Vagina (tissue), 2 donors: ENCODE data around the gene HMCN1. TPM values are rescaled to one million over a fixed set of nuclear protein-coding genes. Genes with fewer than 3 reads are reported as not detected.

Experiments used
- DNase-seq, 2 donors: peaks; one replicate each; pipeline ENCODE4 v3.0.0-alpha.2; 2017; ENCODE audit errors: extremely low spot score in 2 of 2
- H3K27ac ChIP-seq: fragments of 200-600 bp; sonication (generic); one replicate; pipeline ENCODE4 v1.5.1; 2019
- H3K27me3 ChIP-seq: fragments of 200-600 bp; sonication (generic); one replicate; pipeline ENCODE4 v1.5.1; 2019
- H3K36me3 ChIP-seq, 2 donors: fragments of 200-600 bp; sonication (generic); one replicate each; pipeline ENCODE4 v1.5.1; 2017 to 2019
- H3K4me1 ChIP-seq: fragments of 200-600 bp; sonication (generic); one replicate; pipeline ENCODE4 v1.5.1; 2019
- H3K4me3 ChIP-seq, 2 donors: fragments of 200-600 bp; sonication (generic); 1 replicate in 1 of 2; 2 replicates in 1 of 2; pipeline ENCODE4 v1.5.1; 2016 to 2019
- H3K9me3 ChIP-seq: fragments of 200-600 bp; sonication (generic); one replicate; pipeline ENCODE4 v1.5.1; 2019
- POLR2A ChIP-seq, 2 donors: fragments of 450-650 bp; IDR thresholded peaks; one replicate each; pipeline ENCODE4 v1.6.1; 2017; ENCODE audit warnings: antibody characterized with exemption in 2 of 2, mild to moderate bottlenecking in 2 of 2, moderate library complexity in 2 of 2
- POLR2AphosphoS5 ChIP-seq, 2 donors: sonication (generic); formaldehyde crosslinking; IDR thresholded peaks; one replicate each; pipeline ENCODE4 v1.9.0; 2017; ENCODE audit warnings: antibody characterized with exemption in 2 of 2, mild to moderate bottlenecking in 2 of 2, low read depth in 1 of 2; ENCODE audit not compliant: insufficient read depth in 1 of 2
- intact Hi-C: fragments of 100-400 bp; cut with DNase I; formaldehyde crosslinking; loops from one replicate; pipeline ENCODE4 v1.15.1; 2023
- total RNA-seq: library from RNA; depleted of rRNA; stranded (reverse); fragments of >200 nt; gene quantifications from one replicate; pipeline ENCODE4 v1.2.3, GENCODE V29; 2016
- TF ChIP-seq, protein P1 (sequence below), 3 experiments: fragments of 450-650 bp in 2 of 3; fragments of 200-600 bp in 1 of 3; sonication (generic) in 1 of 3; IDR thresholded peaks; one replicate each; pipeline ENCODE4 v1.5.1; 2017 to 2019; ENCODE audit warnings: antibody characterized with exemption in 3 of 3, mild to moderate bottlenecking in 2 of 3, moderate library complexity in 2 of 3

Gene HMCN1
- total RNA-seq, 1 donor from 2014 or later, result 10.6 TPM

GRCh38 chr1:186235696-186236095 is 501.5 kb downstream of the HMCN1 start:
- intact Hi-C loops, result no loop called here

DNA sequence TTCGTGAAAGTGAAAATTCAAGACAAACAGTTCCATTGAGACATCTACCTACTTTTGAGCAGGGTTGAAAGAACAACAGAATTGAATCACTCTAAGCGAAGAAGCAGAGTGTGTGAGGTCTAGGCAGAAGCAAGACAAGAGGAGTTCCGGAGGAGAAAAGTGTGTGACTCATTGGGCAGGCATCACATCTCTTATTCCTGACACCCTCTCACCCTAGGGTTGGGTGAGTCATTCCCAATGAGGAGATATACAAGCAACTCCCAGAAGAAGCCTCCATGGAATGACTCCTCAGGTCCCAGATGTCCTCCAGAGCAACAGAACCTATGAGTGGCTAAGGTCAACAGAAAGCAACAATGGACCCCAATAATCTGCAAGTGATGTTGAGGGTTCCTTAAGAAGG is 502.7 kb downstream of the HMCN1 start:
- DNase-seq, result no peak
- no peaks in the 10 kb centered on the region for H3K4me1 ChIP-seq
- H3K27ac ChIP-seq, result no peak overlapping the region
- TF ChIP-seq POLR2A (IDR thresholded peaks at IDR 0.05) (no peak), POLR2AphosphoS5 (IDR thresholded peaks at IDR 0.05; ENCODE audit: insufficient read depth in 1 of 2, low read depth in 1 of 2) (no peak)
- TF ChIP-seq, protein P1, sequence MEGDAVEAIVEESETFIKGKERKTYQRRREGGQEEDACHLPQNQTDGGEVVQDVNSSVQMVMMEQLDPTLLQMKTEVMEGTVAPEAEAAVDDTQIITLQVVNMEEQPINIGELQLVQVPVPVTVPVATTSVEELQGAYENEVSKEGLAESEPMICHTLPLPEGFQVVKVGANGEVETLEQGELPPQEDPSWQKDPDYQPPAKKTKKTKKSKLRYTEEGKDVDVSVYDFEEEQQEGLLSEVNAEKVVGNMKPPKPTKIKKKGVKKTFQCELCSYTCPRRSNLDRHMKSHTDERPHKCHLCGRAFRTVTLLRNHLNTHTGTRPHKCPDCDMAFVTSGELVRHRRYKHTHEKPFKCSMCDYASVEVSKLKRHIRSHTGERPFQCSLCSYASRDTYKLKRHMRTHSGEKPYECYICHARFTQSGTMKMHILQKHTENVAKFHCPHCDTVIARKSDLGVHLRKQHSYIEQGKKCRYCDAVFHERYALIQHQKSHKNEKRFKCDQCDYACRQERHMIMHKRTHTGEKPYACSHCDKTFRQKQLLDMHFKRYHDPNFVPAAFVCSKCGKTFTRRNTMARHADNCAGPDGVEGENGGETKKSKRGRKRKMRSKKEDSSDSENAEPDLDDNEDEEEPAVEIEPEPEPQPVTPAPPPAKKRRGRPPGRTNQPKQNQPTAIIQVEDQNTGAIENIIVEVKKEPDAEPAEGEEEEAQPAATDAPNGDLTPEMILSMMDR (IDR thresholded peaks at IDR 0.05), result no peak
- intact Hi-C loops, result no loop called here
- H3K9me3 ChIP-seq, result no peaks in the 10 kb centered on the region
- no peak overlapping the region for H3K4me3 ChIP-seq
- H3K27me3 ChIP-seq, result no peaks in the 10 kb centered on the region
- no peaks in the 10 kb centered on the region for H3K36me3 ChIP-seq

More at GRCh38 chr1:186235696-186236095, 501.5 kb downstream of the HMCN1 start:
- H3K9me3 ChIP-seq, result no peaks in the 10 kb centered on the region
- no peak overlapping the region for H3K4me3 ChIP-seq
- no peaks in the 10 kb centered on the region for H3K36me3 ChIP-seq
- no peaks in the 10 kb centered on the region for H3K4me1 ChIP-seq
- no peak for DNase-seq
- TF ChIP-seq, protein P1 (IDR thresholded peaks at IDR 0.05), result no peak
- no peak for TF ChIP-seq POLR2AphosphoS5 (IDR thresholded peaks at IDR 0.05; ENCODE audit: insufficient read depth in 1 of 2, low read depth in 1 of 2)
- no peak for TF ChIP-seq POLR2A (IDR thresholded peaks at IDR 0.05)
- no peaks in the 10 kb centered on the region for H3K27me3 ChIP-seq
- no peak overlapping the region for H3K27ac ChIP-seq

GRCh38 chr1:186239171-186239570 is 505.0 kb downstream of the HMCN1 start:
- Histone ChIP-seq H3K4me1 (no peaks in the 10 kb centered on the region), H3K4me3 (no peak overlapping the region), H3K27me3 (no peaks in the 10 kb centered on the region), H3K27ac (no peak overlapping the region), H3K36me3 (no peaks in the 10 kb centered on the region), H3K9me3 (no peaks in the 10 kb centered on the region)
- DNase-seq, result no peak
- intact Hi-C loops, result no loop called here
- TF ChIP-seq, protein P1 (IDR thresholded peaks at IDR 0.05), result no peak
- no peak for TF ChIP-seq POLR2AphosphoS5 (IDR thresholded peaks at IDR 0.05; ENCODE audit: insufficient read depth in 1 of 2, low read depth in 1 of 2)
- TF ChIP-seq POLR2A (IDR thresholded peaks at IDR 0.05), result no peak

DNA sequence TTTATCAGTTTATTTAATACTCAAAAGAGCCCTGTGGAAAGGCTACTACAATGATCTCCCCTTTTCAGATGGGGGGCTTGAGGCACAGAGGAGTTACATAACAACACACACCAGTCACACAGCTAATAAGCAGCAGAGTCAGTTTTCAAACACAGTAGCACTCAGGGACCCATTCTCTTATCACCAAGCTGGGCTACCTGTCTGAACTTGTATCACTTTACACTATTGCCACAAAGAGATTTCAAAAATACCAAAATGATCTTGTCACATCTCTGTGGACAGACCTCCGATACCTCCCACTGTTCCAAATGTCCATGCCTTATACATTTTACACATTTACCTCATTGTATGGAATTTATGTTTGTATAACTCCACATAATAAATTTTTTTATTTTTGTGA is 506.2 kb downstream of the HMCN1 start:
- Histone ChIP-seq H3K9me3 (no peaks in the 10 kb centered on the region), H3K4me3 (no peak overlapping the region), H3K36me3 (no peaks in the 10 kb centered on the region), H3K27me3 (no peaks in the 10 kb centered on the region), H3K4me1 (no peaks in the 10 kb centered on the region), H3K27ac (no peak overlapping the region)
- no peak for DNase-seq
- TF ChIP-seq POLR2AphosphoS5 (IDR thresholded peaks at IDR 0.05; ENCODE audit: insufficient read depth in 1 of 2, low read depth in 1 of 2), result no peak
- no peak for TF ChIP-seq POLR2A (IDR thresholded peaks at IDR 0.05)
- intact Hi-C loops, result no loop called here
